ENCODE measurements around the gene S100A9. TPM values are rescaled to one million over a fixed set of nuclear protein-coding genes. Genes with fewer than 3 reads are reported as not detected.
"Not testable (repeated sequence)": the region's sequence is repeated elsewhere in the genome, so short reads cannot be mapped to it uniquely, and the experiment has no call there.

Gene S100A9
- polyA plus RNA-seq, 3 donors, result 20,498 to 43,602 (median 40,800) TPM

- H3K27me3 ChIP-seq (ENCODE audit: control insufficient read depth in 2 of 2, insufficient read depth in 2 of 2, low read length in 2 of 2), result no peaks in the 10 kb centered on the region
- no peaks in the 10 kb centered on the region for H3K4me1 ChIP-seq (ENCODE audit: control insufficient read depth in 1 of 2, insufficient read depth in 2 of 2, low read length in 2 of 2)
- WGBS (ENCODE audit: insufficient coverage), result 65% methylated on average over 4 of the region's 4 CpGs
- no peak within 1 kb of the TSS for H3K4me3 ChIP-seq (replicated peaks in 1 of 3; ENCODE audit: low read depth in 2 of 3, low read length in 3 of 3)
- intact Hi-C loops (cut with micrococcal nuclease), result no loop called here
- no peak for DNase-seq
- H3K27ac Mint-ChIP-seq, result peak within 1 kb of the TSS in 1 of 7 donors; percentile 2
- H3K9ac ChIP-seq (ENCODE audit: insufficient read depth, low read length, poor library complexity, severe bottlenecking), result no peak within 1 kb of the TSS
- no peak within 1 kb of the TSS for H3K27ac ChIP-seq (ENCODE audit: low read depth in 1 of 2, low read length in 2 of 2)
- H3K9me3 Mint-ChIP-seq, result peaks cover 0 to 6% (median 3%) of the 10 kb centered on the region in 7 donors
- H4K20me1 ChIP-seq (ENCODE audit: insufficient read depth, low read length), result no peaks in the 10 kb centered on the region
- H3K4me3 Mint-ChIP-seq, result no peak within 1 kb of the TSS
- H3K4me1 Mint-ChIP-seq, result no peaks in the 10 kb centered on the region
- no peaks in the 10 kb centered on the region for H3K9me3 ChIP-seq (replicated peaks in 1 of 2; ENCODE audit: control insufficient read depth in 1 of 2, insufficient read depth in 1 of 2, low read length in 2 of 2)
- no peaks in the 10 kb centered on the region for H3K36me3 ChIP-seq (replicated peaks in 1 of 2; ENCODE audit: control insufficient read depth in 1 of 2, insufficient read depth in 2 of 2, low read length in 2 of 2)
- H3K27me3 Mint-ChIP-seq (ENCODE audit: low read depth in 3 of 3), result peaks cover 2 to 7% (median 3%) of the 10 kb centered on the region in 3 donors
- H3K36me3 Mint-ChIP-seq, result no peaks in the 10 kb centered on the region
- no peak within 1 kb of the TSS for H2AFZ ChIP-seq (ENCODE audit: insufficient read depth, low read depth, low read length, poor library complexity, severe bottlenecking)
- no peak within 1 kb of the TSS for H3K4me2 ChIP-seq (replicated peaks; ENCODE audit: extremely low read depth, low read length, poor library complexity, severe bottlenecking)
- no peaks in the 10 kb centered on the region for H3K79me2 ChIP-seq (ENCODE audit: insufficient read depth, low read length)
- no peak for TF ChIP-seq CTCF (IDR thresholded peaks at IDR 0.05)
Observed at GRCh38 chr1:153312570-153313186, 45.0 kb upstream of the S100A9 start, which contains the start of gene PGLYRP3. TSS of gene PGLYRP3 (minus strand) at chr1:153312952. CDS start at chr1:153310665, 2,287 bp downstream.

- H3K4me3 Mint-ChIP-seq, result no peak overlapping the region
- intact Hi-C loops (cut with micrococcal nuclease), result no loop called here
- no peak overlapping the region for H3K9ac ChIP-seq (ENCODE audit: insufficient read depth, low read length, poor library complexity, severe bottlenecking)
- peaks cover 0 to 6% (median 3%) of the 10 kb centered on the region in 7 donors for H3K9me3 Mint-ChIP-seq
- no peaks in the 10 kb centered on the region for H4K20me1 ChIP-seq (ENCODE audit: insufficient read depth, low read length)
- DNase-seq, result no peak
- no peaks in the 10 kb centered on the region for H3K36me3 ChIP-seq (replicated peaks in 1 of 2; ENCODE audit: control insufficient read depth in 1 of 2, insufficient read depth in 2 of 2, low read length in 2 of 2)
- H3K79me2 ChIP-seq (ENCODE audit: insufficient read depth, low read length), result no peaks in the 10 kb centered on the region
- no peak overlapping the region for H3K27ac Mint-ChIP-seq
- H3K27me3 ChIP-seq (ENCODE audit: control insufficient read depth in 2 of 2, insufficient read depth in 2 of 2, low read length in 2 of 2), result no peaks in the 10 kb centered on the region
- H3K27ac ChIP-seq (ENCODE audit: low read depth in 1 of 2, low read length in 2 of 2), result no peak overlapping the region
- H3K4me3 ChIP-seq (replicated peaks in 1 of 3; ENCODE audit: low read depth in 2 of 3, low read length in 3 of 3), result no peak overlapping the region
- no peak for TF ChIP-seq CTCF (IDR thresholded peaks at IDR 0.05)
- no CpG with 5 or more reads among the region's 2 CpGs for WGBS (ENCODE audit: insufficient coverage)
- no peaks in the 10 kb centered on the region for H3K9me3 ChIP-seq (replicated peaks in 1 of 2; ENCODE audit: control insufficient read depth in 1 of 2, insufficient read depth in 1 of 2, low read length in 2 of 2)
- H2AFZ ChIP-seq (ENCODE audit: insufficient read depth, low read depth, low read length, poor library complexity, severe bottlenecking), result no peak overlapping the region
- no peak overlapping the region for H3K4me2 ChIP-seq (replicated peaks; ENCODE audit: extremely low read depth, low read length, poor library complexity, severe bottlenecking)
- no peaks in the 10 kb centered on the region for H3K36me3 Mint-ChIP-seq
- no peaks in the 10 kb centered on the region for H3K4me1 Mint-ChIP-seq
- no peaks in the 10 kb centered on the region for H3K4me1 ChIP-seq (ENCODE audit: control insufficient read depth in 1 of 2, insufficient read depth in 2 of 2, low read length in 2 of 2)
- peaks cover 1 to 5% (median 4%) of the 10 kb centered on the region in 3 donors for H3K27me3 Mint-ChIP-seq (ENCODE audit: low read depth in 3 of 3)
Observed at GRCh38 chr1:153313288-153313687, 44.4 kb upstream of the S100A9 start.

- H3K4me3 Mint-ChIP-seq; H3K4me1 Mint-ChIP-seq; H4K20me1 ChIP-seq (ENCODE audit: insufficient read depth, low read length); H3K27ac Mint-ChIP-seq; H3K79me2 ChIP-seq (ENCODE audit: insufficient read depth, low read length); intact Hi-C loops (cut with micrococcal nuclease); H2AFZ ChIP-seq (ENCODE audit: insufficient read depth, low read depth, low read length, poor library complexity, severe bottlenecking); H3K4me2 ChIP-seq (replicated peaks; ENCODE audit: extremely low read depth, low read length, poor library complexity, severe bottlenecking); H3K4me3 ChIP-seq (replicated peaks in 1 of 3; ENCODE audit: low read depth in 2 of 3, low read length in 3 of 3); H3K9me3 ChIP-seq (replicated peaks in 1 of 2; ENCODE audit: control insufficient read depth in 1 of 2, insufficient read depth in 1 of 2, low read length in 2 of 2); H3K27me3 ChIP-seq (ENCODE audit: control insufficient read depth in 2 of 2, insufficient read depth in 2 of 2, low read length in 2 of 2); H3K27ac ChIP-seq (ENCODE audit: low read depth in 1 of 2, low read length in 2 of 2); H3K36me3 ChIP-seq (replicated peaks in 1 of 2; ENCODE audit: control insufficient read depth in 1 of 2, insufficient read depth in 2 of 2, low read length in 2 of 2); H3K9ac ChIP-seq (ENCODE audit: insufficient read depth, low read length, poor library complexity, severe bottlenecking); H3K4me1 ChIP-seq (ENCODE audit: control insufficient read depth in 1 of 2, insufficient read depth in 2 of 2, low read length in 2 of 2); H3K36me3 Mint-ChIP-seq; DNase-seq; H3K27me3 Mint-ChIP-seq (ENCODE audit: low read depth in 3 of 3); H3K9me3 Mint-ChIP-seq: not testable (repeated sequence)
Observed at GRCh38 chr1:153314388-153314787, 43.3 kb upstream of the S100A9 start.
